ELF-1 (cell line): ENCODE results near the gene IFNL2.
"Not testable (repeated sequence)": the region's sequence is repeated elsewhere in the genome, so short reads cannot be mapped to it uniquely, and the experiment has no call there.

Experiments used
- DNase-seq: peaks from one replicate; pipeline ENCODE4 v3.0.0-alpha.2; 2016; ENCODE audit warnings: low read depth, low spot score

The IFNL2 gene

GRCh38 chr19:39268085-39268484 is at the start of gene IFNL2:
Gene IFNL2, plus strand, starts transcription at chr19:39268396. Its CDS starts 173 bp downstream, at chr19:39268569.
- not testable (repeated sequence) for DNase-seq

GRCh38 chr19:39219108-39219507 is 49.1 kb upstream of the IFNL2 start:
- not testable (repeated sequence) for DNase-seq

GRCh38 chr19:39223703-39224279 is 44.4 kb upstream of the IFNL2 start:
- peak; percentile 36 for DNase-seq

GRCh38 chr19:39224910-39225309 is 43.3 kb upstream of the IFNL2 start:
- peak; percentile 36 for DNase-seq

- DNase-seq: no peak
Measured at GRCh38 chr19:39230096-39230764, 38.0 kb upstream of the IFNL2 start.

- DNase-seq: no peak
Measured at GRCh38 chr19:39232708-39233107, 35.5 kb upstream of the IFNL2 start.

GRCh38 chr19:39236527-39236926 is 31.7 kb upstream of the IFNL2 start:
- no peak for DNase-seq

- peak; percentile 82 for DNase-seq
Measured at GRCh38 chr19:39237200-39238184, 30.7 kb upstream of the IFNL2 start.

GRCh38 chr19:39238209-39238608 is 30.0 kb upstream of the IFNL2 start:
- no peak for DNase-seq

GRCh38 chr19:39238944-39239343 is 29.3 kb upstream of the IFNL2 start:
- no peak for DNase-seq

GRCh38 chr19:39240421-39240820 is 27.8 kb upstream of the IFNL2 start:
- no peak for DNase-seq

GRCh38 chr19:39243741-39244140 is 24.5 kb upstream of the IFNL2 start:
- DNase-seq: not testable (repeated sequence)

GRCh38 chr19:39244410-39245100 is 23.6 kb upstream of the IFNL2 start, which contains the start of gene IFNL3:
Gene IFNL3, minus strand, starts transcription at chr19:39245006. Its CDS starts 39 bp downstream, at chr19:39244967.
- not testable (repeated sequence) for DNase-seq

GRCh38 chr19:39245166-39245565 is 23.0 kb upstream of the IFNL2 start:
- DNase-seq: not testable (repeated sequence)

- DNase-seq: peak; percentile 50
Measured at GRCh38 chr19:39246951-39247669, 21.1 kb upstream of the IFNL2 start.

GRCh38 chr19:39247701-39248664 is 20.2 kb upstream of the IFNL2 start:
- peak; percentile 42 for DNase-seq

GRCh38 chr19:39248806-39249205 is 19.4 kb upstream of the IFNL2 start, which contains the start of gene IFNL4:
Gene IFNL4, minus strand, starts transcription at chr19:39248856.
- DNase-seq: no peak

GRCh38 chr19:39251081-39251480 is 17.1 kb upstream of the IFNL2 start:
- DNase-seq: no peak

GRCh38 chr19:39251846-39252245 is 16.4 kb upstream of the IFNL2 start:
- DNase-seq: no peak

GRCh38 chr19:39252458-39252857 is 15.7 kb upstream of the IFNL2 start:
- no peak for DNase-seq
